OCI-LY3 (cell line): ENCODE data around the gene CACTIN.
"Not testable (repeated sequence)": the region's sequence is repeated elsewhere in the genome, so short reads cannot be mapped to it uniquely, and the experiment has no call there.

ENCODE experiments used
- H2AFZ ChIP-seq: fragments of 200-600, 300-600 bp; shearing (Covaris generic); 2 replicates; pipeline ENCODE4 v1.6.0; 2014; ENCODE audit warnings: antibody characterized with exemption, low read depth, low read length
- H3K27ac ChIP-seq: fragments of 200-600, 300-600 bp; sonication (generic); 2 replicates; pipeline ENCODE4 v1.5.1; 2014; ENCODE audit warnings: mild to moderate bottlenecking, low read length, moderate library complexity, mixed read lengths
- H3K27me3 ChIP-seq: fragments of 200-600, 300-600 bp; sonication (generic); 2 replicates; pipeline ENCODE4 v1.6.1; 2014; ENCODE audit warnings: low read depth, low read length, mixed read lengths
- H3K36me3 ChIP-seq: fragments of 200-600, 300-600 bp; sonication (generic); replicated peaks from 2 replicates; pipeline ENCODE3; 2014; ENCODE audit warnings: low read depth, low read length, mixed read lengths
- H3K4me1 ChIP-seq: fragments of 300-600, 200-600 bp; sonication (generic); 2 replicates; pipeline ENCODE4 v1.6.1; 2014; ENCODE audit warnings: low read length, mixed read lengths
- H3K4me2 ChIP-seq: fragments of 200-600, 300-600 bp; sonication (generic); 2 replicates; pipeline ENCODE4 v1.6.1; 2014; ENCODE audit warnings: low read length, mixed read lengths
- H3K4me3 ChIP-seq: fragments of 300-600, 200-600 bp; sonication (generic); 2 replicates; pipeline ENCODE4 v1.5.1; 2014; ENCODE audit warnings: antibody characterized with exemption, mild to moderate bottlenecking, low read length, moderate library complexity
- H3K79me2 ChIP-seq: fragments of 300-600, 200-600 bp; shearing (Covaris generic); 2 replicates; pipeline ENCODE4 v1.6.1; 2014; ENCODE audit warnings: mild to moderate bottlenecking, low read length, mixed read lengths
- H3K9ac ChIP-seq: fragments of 300-600, 200-600 bp; shearing (Covaris generic); 2 replicates; pipeline ENCODE4 v1.6.0; 2014; ENCODE audit warnings: mild to moderate bottlenecking, low read length, moderate library complexity
- H3K9me3 ChIP-seq: fragments of 200-600, 300-600 bp; shearing (Covaris generic); 2 replicates; pipeline ENCODE4 v1.6.1; 2014; ENCODE audit warnings: low read length, mixed read lengths; ENCODE audit not compliant: insufficient read depth
- H4K20me1 ChIP-seq: fragments of 200-600, 300-600 bp; sonication (generic); 2 replicates; pipeline ENCODE4 v1.6.1; 2016; ENCODE audit warnings: low read length, mixed read lengths; ENCODE audit not compliant: insufficient read depth
- CTCF ChIP-seq: fragments of 200-600, 300-600 bp; sonication (generic); IDR thresholded peaks from 2 replicates; pipeline ENCODE4 v1.5.1; 2014; ENCODE audit warnings: antibody characterized with exemption, low read length, low read depth
- EZH2phosphoT487 ChIP-seq: fragments of 200-600 bp; shearing (Covaris generic); IDR thresholded peaks from 2 replicates; pipeline ENCODE4 v1.6.1; 2018; ENCODE audit warnings: antibody characterized with exemption, mixed run types, low read depth

The CACTIN gene

DNA sequence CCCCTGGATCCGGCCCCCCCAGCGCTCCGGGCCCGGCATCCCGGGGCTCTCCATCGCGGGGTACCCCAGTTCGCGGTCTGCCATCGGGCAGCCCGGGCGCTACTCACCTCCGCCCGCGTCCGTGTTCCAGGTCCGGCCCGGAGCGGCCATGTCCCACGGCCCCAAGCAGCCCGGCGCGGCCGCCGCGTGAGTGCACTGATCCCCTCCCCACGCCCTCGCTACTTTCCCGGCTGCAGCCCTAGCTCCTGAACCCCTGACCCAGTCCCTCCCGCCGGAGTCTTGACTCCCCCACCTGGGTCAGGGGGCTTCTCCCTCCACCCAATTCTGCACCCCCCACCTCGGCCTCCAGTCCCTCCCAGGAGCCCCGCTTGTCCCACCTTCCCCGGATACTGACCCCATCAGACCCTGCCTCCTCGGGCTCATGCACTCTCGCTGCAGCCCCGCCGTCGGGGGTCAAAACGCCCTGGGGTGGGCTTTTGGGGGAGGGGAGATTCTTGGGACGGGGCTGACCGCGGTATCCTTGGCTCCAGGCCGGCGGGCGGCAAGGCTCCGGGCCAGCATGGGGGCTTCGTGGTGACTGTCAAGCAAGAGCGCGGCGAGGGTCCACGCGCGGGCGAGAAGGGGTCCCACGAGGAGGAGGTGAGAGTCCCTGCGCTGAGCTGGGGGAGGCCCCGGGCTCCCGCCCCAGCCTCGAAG is 53.3 kb downstream of the CACTIN start:
- H4K20me1 ChIP-seq, result peaks cover 5% of the 10 kb centered on the region; the same call in 1 of the 2 replicates
- peaks cover 11% of the 10 kb centered on the region for H3K36me3 ChIP-seq
- peaks cover 8% of the 10 kb centered on the region; the same call in 1 of the 2 replicates for H3K79me2 ChIP-seq
- TF ChIP-seq EZH2phosphoT487, result no peak
- TF ChIP-seq CTCF, result no peak
- H3K4me2 ChIP-seq, result peak overlapping the region; percentile 91
- no peaks in the 10 kb centered on the region for H3K9me3 ChIP-seq
- H3K4me1 ChIP-seq, result peaks cover 10% of the 10 kb centered on the region
- H3K27ac ChIP-seq, result no peak overlapping the region
- peak overlapping the region; percentile 69 for H3K9ac ChIP-seq
- no peaks in the 10 kb centered on the region for H3K27me3 ChIP-seq
- H2AFZ ChIP-seq, result no peak overlapping the region
- peak overlapping the region; percentile 91 for H3K4me3 ChIP-seq

DNA sequence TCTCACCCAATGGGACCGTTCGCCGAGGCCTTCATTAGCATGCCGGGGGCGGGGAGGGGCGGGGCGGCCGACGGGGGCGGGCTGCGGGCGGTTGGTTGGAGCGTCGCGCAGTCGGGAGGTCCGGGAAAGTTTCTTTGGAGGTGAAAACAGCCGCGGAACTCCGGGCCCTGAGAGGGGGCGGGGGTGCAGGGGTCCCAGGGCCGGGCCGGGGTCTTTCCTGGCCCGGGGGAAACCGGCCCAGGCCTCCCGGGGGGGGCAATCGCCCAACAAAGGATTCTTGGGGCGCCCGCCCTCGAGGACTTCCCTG is 53.8 kb downstream of the CACTIN start, which contains the start of gene HMG20B:
TSS of gene HMG20B (plus strand) at position 90 of the 307 bp plus-strand sequence. CDS start 366 bp downstream, outside the sequence.
- Histone ChIP-seq H3K79me2 (peaks cover 8% of the 10 kb centered on the region; the same call in 1 of the 2 replicates), H3K36me3 (peaks cover 11% of the 10 kb centered on the region), H4K20me1 (peaks cover 5% of the 10 kb centered on the region; the same call in 1 of the 2 replicates), H3K9ac (peak within 1 kb of the TSS; percentile 70), H3K4me2 (peak within 1 kb of the TSS; percentile 100), H3K4me3 (peak within 1 kb of the TSS; percentile 93), H3K27ac (no peak within 1 kb of the TSS), H2AFZ (peak within 1 kb of the TSS; percentile 98), H3K27me3 (no peaks in the 10 kb centered on the region), H3K4me1 (peaks cover 10% of the 10 kb centered on the region), H3K9me3 (no peaks in the 10 kb centered on the region)
- no peak for TF ChIP-seq CTCF
- no peak for TF ChIP-seq EZH2phosphoT487

GRCh38 chr19:3572132-3572854 is 54.3 kb downstream of the CACTIN start:
- Histone ChIP-seq H3K4me2 (peak overlapping the region; percentile 100), H3K4me1 (peaks cover 10% of the 10 kb centered on the region), H3K27me3 (no peaks in the 10 kb centered on the region), H3K27ac (no peak overlapping the region), H3K4me3 (peak overlapping the region; percentile 93), H2AFZ (peak overlapping the region; percentile 98), H3K9ac (peak overlapping the region; percentile 70), H3K9me3 (no peaks in the 10 kb centered on the region), H3K36me3 (peaks cover 11% of the 10 kb centered on the region), H3K79me2 (peaks cover 8% of the 10 kb centered on the region; the same call in 1 of the 2 replicates), H4K20me1 (peaks cover 5% of the 10 kb centered on the region; the same call in 1 of the 2 replicates)
- TF ChIP-seq EZH2phosphoT487, result no peak
- TF ChIP-seq CTCF, result no peak

DNA sequence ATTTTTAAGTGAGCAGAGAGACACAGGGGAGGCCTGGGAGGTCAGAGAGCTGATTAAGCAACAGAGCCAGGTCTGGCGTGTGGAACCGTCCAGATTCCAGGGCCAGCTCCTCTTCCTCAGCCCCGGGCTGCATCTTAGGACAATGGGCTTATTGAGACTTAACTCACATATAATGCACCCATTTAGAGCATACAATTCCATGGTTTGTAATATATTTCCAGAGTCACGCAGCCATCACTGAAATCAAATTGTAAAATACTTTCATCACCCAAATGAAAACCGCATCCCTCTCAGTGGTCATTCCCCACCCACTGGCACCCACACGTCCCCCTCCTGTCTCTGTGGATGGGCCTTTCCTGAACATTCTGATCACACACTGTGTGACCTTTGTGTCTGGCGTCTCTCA is 56.0 kb downstream of the CACTIN start:
- Histone ChIP-seq H3K9me3 (no peaks in the 10 kb centered on the region), H3K36me3 (peaks cover 4% of the 10 kb centered on the region), H3K27me3 (no peaks in the 10 kb centered on the region), H3K27ac (no peak overlapping the region), H4K20me1 (peaks cover 5% of the 10 kb centered on the region; the same call in 1 of the 2 replicates), H3K9ac (no peak overlapping the region), H3K4me2 (no peak overlapping the region), H2AFZ (no peak overlapping the region), H3K4me3 (no peak overlapping the region), H3K4me1 (peaks cover 10% of the 10 kb centered on the region), H3K79me2 (peaks cover 8% of the 10 kb centered on the region; the same call in 1 of the 2 replicates)
- no peak for TF ChIP-seq EZH2phosphoT487
- TF ChIP-seq CTCF, result no peak

GRCh38 chr19:3570042-3570441 is 56.5 kb downstream of the CACTIN start:
- H3K4me3 ChIP-seq, H2AFZ ChIP-seq, H3K4me2 ChIP-seq, H4K20me1 ChIP-seq, H3K79me2 ChIP-seq, H3K27ac ChIP-seq, H3K4me1 ChIP-seq, H3K36me3 ChIP-seq, H3K27me3 ChIP-seq, H3K9ac ChIP-seq, H3K9me3 ChIP-seq: not testable (repeated sequence)
